GM12878 (cell line): ENCODE results near the gene TAPBP. TPM values are rescaled to one million over a fixed set of nuclear protein-coding genes. Genes with fewer than 3 reads are reported as not detected.

Experiments used
- ATAC-seq: fragments of 200-7000 bp; cut with Tn5 transposase; 3 replicates; pipeline ENCODE4 v1.9.1; 2020; ENCODE audit warnings: mild to moderate bottlenecking, moderate library complexity
- BruUV-seq: library from RNA; stranded (reverse); fragments of 400-500 nt; replicated peaks from 2 replicates; lab custom pipeline; 2021; lab: Mats Ljungman, UMichigan
- CTCF ChIA-PET: fragments of 300-600 bp; sonication (Branson Sonifier 250); formaldehyde crosslinking; extraction: SDS; loops from one replicate; lab custom pipeline; 2021; ENCODE audit warnings: inconsistent platforms; lab: Yijun Ruan, JAX
- POLR2A ChIA-PET: fragments of 350-600 bp; formaldehyde crosslinking; extraction: SDS; loops from one replicate; lab custom pipeline; 2021; ENCODE audit warnings: inconsistent platforms; lab: Charles Lee
- RAD21 ChIA-PET: fragments of 300-600 bp; sonication (Branson Sonifier 250); formaldehyde crosslinking; loops from one replicate; lab custom pipeline; 2023; ENCODE audit warnings: antibody characterized with exemption; ENCODE audit not compliant: unreplicated experiment; lab: Charles Lee
- SMC1A ChIA-PET: fragments of 300-600 bp; sonication (Branson Sonifier 250); formaldehyde crosslinking; loops from one replicate; lab custom pipeline; 2023; ENCODE audit not compliant: unreplicated experiment, uncharacterized antibody; lab: Charles Lee
- DNase-seq: peaks from one replicate; pipeline ENCODE4 v3.0.0-alpha.2; 2011; ENCODE audit warnings: low read depth, low spot score
- FAIRE-seq: peaks from 3 replicates; lab custom pipeline; 2011; peaks lifted over from hg19 to GRCh38; lab: Jason Lieb, UNC
- H2AFZ ChIP-seq: 2 replicates; pipeline ENCODE4 v1.6.0; 2011; ENCODE audit warnings: low read depth, low read length, control low read depth; ENCODE audit not compliant: control insufficient read depth
- H3K27ac ChIP-seq: 2 replicates; pipeline ENCODE4 v1.5.1; 2011; ENCODE audit warnings: control low read depth; ENCODE audit not compliant: control insufficient read depth, insufficient read depth
- H3K27me3 ChIP-seq, 2 experiments: replicated peaks in 1 of 2; 2 replicates each; pipeline versions ENCODE4 v1.6.0 to v1.6.1; 2011; ENCODE audit warnings: low read length in 1 of 2; ENCODE audit not compliant: control insufficient read depth in 2 of 2, insufficient read depth in 2 of 2
- H3K36me3 ChIP-seq, 2 experiments: 2 replicates each; pipeline ENCODE4 v1.5.1; 2011; ENCODE audit warnings: low read length in 1 of 2; ENCODE audit not compliant: control insufficient read depth in 2 of 2, insufficient read depth in 2 of 2
- H3K4me1 ChIP-seq: 2 replicates; pipeline ENCODE4 v1.6.1; 2011; ENCODE audit warnings: mild to moderate bottlenecking, low read length, moderate library complexity, mixed read lengths; ENCODE audit not compliant: control insufficient read depth, insufficient read depth
- H3K4me2 ChIP-seq: 2 replicates; pipeline ENCODE4 v1.6.0; 2011; ENCODE audit warnings: control low read depth; ENCODE audit not compliant: control insufficient read depth, insufficient read depth
- H3K4me3 ChIP-seq: fragments of 200-600 bp; sonication (generic); 2 replicates; pipeline ENCODE4 v1.5.1; 2016
- H3K79me2 ChIP-seq: 2 replicates; pipeline ENCODE4 v1.6.0; 2011; ENCODE audit warnings: low read length; ENCODE audit not compliant: control insufficient read depth, insufficient read depth
- H3K9ac ChIP-seq: 2 replicates; pipeline ENCODE4 v1.8.0; 2011; ENCODE audit warnings: low read length, control low read depth, mixed read lengths; ENCODE audit not compliant: control insufficient read depth, insufficient read depth
- H3K9me3 ChIP-seq: replicated peaks from 3 replicates; pipeline ENCODE4 v1.5.1; 2011; ENCODE audit warnings: mild to moderate bottlenecking, low read length; ENCODE audit not compliant: control insufficient read depth, insufficient read depth
- H4K20me1 ChIP-seq: 2 replicates; pipeline ENCODE4 v1.6.0; 2011; ENCODE audit not compliant: control insufficient read depth, insufficient read depth
- CHD2 ChIP-seq: IDR thresholded peaks from 2 replicates; pipeline ENCODE4 v1.6.1; 2011; ENCODE audit warnings: low read depth, low read length, improper control_type of control experiment, borderline replicate concordance
- FOXM1 ChIP-seq: IDR thresholded peaks from 2 replicates; pipeline ENCODE4 v1.6.1; 2012; ENCODE audit warnings: low read depth, mild to moderate bottlenecking, inconsistent platforms, low read length, moderate library complexity
- MEF2A ChIP-seq: IDR thresholded peaks from 2 replicates; pipeline ENCODE4 v1.6.1; 2011; ENCODE audit warnings: low read depth, mild to moderate bottlenecking, low read length, moderate library complexity; ENCODE audit not compliant: insufficient read depth
- MLLT1 ChIP-seq: fragments of 450-650 bp; IDR thresholded peaks from 2 replicates; pipeline ENCODE4 v1.6.1; 2016; ENCODE audit warnings: mild to moderate bottlenecking
- MTA2 ChIP-seq: fragments of 450-650 bp; IDR thresholded peaks from 2 replicates; pipeline ENCODE4 v1.6.1; 2016; ENCODE audit warnings: low read depth, mild to moderate bottlenecking, moderate library complexity
- NFYB ChIP-seq: IDR thresholded peaks from 2 replicates; pipeline ENCODE4 v1.6.1; 2011; ENCODE audit warnings: low read depth, mild to moderate bottlenecking, low read length, improper control_type of control experiment, moderate library complexity; ENCODE audit not compliant: insufficient read depth
- NR2C2 ChIP-seq: IDR thresholded peaks from 2 replicates; pipeline ENCODE4 v1.6.1; 2011; ENCODE audit warnings: borderline replicate concordance, low read depth; ENCODE audit not compliant: control insufficient read depth, insufficient read length
- PML ChIP-seq: IDR thresholded peaks from 2 replicates; pipeline ENCODE4 v1.6.1; 2012; ENCODE audit warnings: low read length, inconsistent platforms
- POLR2AphosphoS5 ChIP-seq: IDR thresholded peaks from 2 replicates; pipeline ENCODE4 v1.6.1; 2011; ENCODE audit warnings: mild to moderate bottlenecking, low read length, inconsistent platforms
- RCOR1 ChIP-seq: conservative IDR thresholded peaks from 2 replicates; pipeline ENCODE4 v1.6.1; 2012; ENCODE audit warnings: low read depth, low read length, improper control_type of control experiment
- RFX5 ChIP-seq: IDR thresholded peaks from 2 replicates; pipeline ENCODE4 v1.6.1; 2011; ENCODE audit warnings: low read depth, low read length, improper control_type of control experiment
- SIN3A ChIP-seq: IDR thresholded peaks from 2 replicates; pipeline ENCODE4 v1.6.1; 2012; ENCODE audit warnings: low read depth, low read length, improper control_type of control experiment
- SMAD5 ChIP-seq: IDR thresholded peaks from 2 replicates; pipeline ENCODE4 v1.6.1; 2016; ENCODE audit warnings: antibody characterized with exemption, low read depth
- SMC3 ChIP-seq: IDR thresholded peaks from 2 replicates; pipeline ENCODE4 v1.6.1; 2011; ENCODE audit warnings: low read length, improper control_type of control experiment, borderline replicate concordance
- SREBF2 ChIP-seq: IDR thresholded peaks from 2 replicates; pipeline ENCODE4 v1.6.1; 2012; ENCODE audit warnings: mild to moderate bottlenecking, low read length
- ZNF207 ChIP-seq: fragments of 450-650 bp; IDR thresholded peaks from 2 replicates; pipeline ENCODE4 v1.6.1; 2014; ENCODE audit warnings: antibody characterized with exemption, mild to moderate bottlenecking, borderline replicate concordance
- ZNF24 ChIP-seq: fragments of 450-650 bp; IDR thresholded peaks from 2 replicates; pipeline ENCODE4 v1.6.1; 2017; ENCODE audit warnings: antibody characterized with exemption, mild to moderate bottlenecking
- ZNF384 ChIP-seq: IDR thresholded peaks from 2 replicates; pipeline ENCODE4 v1.6.1; 2012; ENCODE audit warnings: low read depth, mild to moderate bottlenecking, low read length, improper control_type of control experiment, borderline replicate concordance
- ZZZ3 ChIP-seq: IDR thresholded peaks from 2 replicates; pipeline ENCODE4 v1.6.1; 2011; ENCODE audit warnings: low read depth; ENCODE audit not compliant: control insufficient read depth, insufficient read length
- WGBS: methylation state at CpG from one replicate; pipeline ENCODE4 v1.1.6; 2016; ENCODE audit warnings: low lambda C conversion rate; ENCODE audit not compliant: insufficient replicate concordance, insufficient coverage; ENCODE audit errors: missing lambda C conversion rate; 5-methylcytosine and 5-hydroxymethylcytosine counted together
- in situ Hi-C: fragments of 300-500 bp; cut with MboI; formaldehyde crosslinking; loops from 9 replicates; pipeline ENCODE4 v1.14.3; 2018; ENCODE audit warnings: mixed read lengths
- intact Hi-C: fragments of 100-400 bp; cut with micrococcal nuclease; formaldehyde crosslinking; loops from one replicate; pipeline ENCODE4 v1.14.2; 2022; ENCODE audit not compliant: unreplicated experiment
- polyA plus RNA-seq, 11 experiments: library from polyadenylated mRNA; depleted of rRNA in 4 of 11; unstranded in 6 of 11; stranded (reverse) in 5 of 11; fragments of >200 nt; fragmentation: Nextera tagmentation in 4 of 11; fragmentation: Illumina TruSeq in 1 of 11; extraction: Ambion mirVana in 4 of 11; extraction: Trizol in 1 of 11; gene quantifications; 1 replicate in 1 of 11; 2 replicates in 10 of 11; pipeline versions ENCODE4 v1.2.1 to v1.2.3, GENCODE V29; 2011 to 2016; ENCODE audit warnings: inconsistent platforms in 2 of 11, missing spikeins in 2 of 11, low read depth in 1 of 11
- total RNA-seq, 4 experiments: library from RNA; depleted of rRNA in 3 of 4; stranded (reverse); fragments of >200 nt in 3 of 4; fragmentation: Illumina TruSeq in 1 of 4; extraction: Trizol in 1 of 4; gene quantifications; 2 replicates each; pipeline versions ENCODE4 v1.2.1 to v1.2.3, GENCODE V29; 2013 to 2021
- TF ChIP-seq, protein P1 (sequence below): fragments of 450-650 bp; IDR thresholded peaks from 2 replicates; pipeline ENCODE4 v1.6.1; 2017; ENCODE audit warnings: low read depth, mild to moderate bottlenecking, moderate library complexity

TAPBP gene
- total and polyA plus RNA-seq, 10 of the 15 experiments (the other 5 are each of a cell fraction or from before 2014, with no cell fraction given), result 14.6 to 210 (median 78.1) TPM

DNA sequence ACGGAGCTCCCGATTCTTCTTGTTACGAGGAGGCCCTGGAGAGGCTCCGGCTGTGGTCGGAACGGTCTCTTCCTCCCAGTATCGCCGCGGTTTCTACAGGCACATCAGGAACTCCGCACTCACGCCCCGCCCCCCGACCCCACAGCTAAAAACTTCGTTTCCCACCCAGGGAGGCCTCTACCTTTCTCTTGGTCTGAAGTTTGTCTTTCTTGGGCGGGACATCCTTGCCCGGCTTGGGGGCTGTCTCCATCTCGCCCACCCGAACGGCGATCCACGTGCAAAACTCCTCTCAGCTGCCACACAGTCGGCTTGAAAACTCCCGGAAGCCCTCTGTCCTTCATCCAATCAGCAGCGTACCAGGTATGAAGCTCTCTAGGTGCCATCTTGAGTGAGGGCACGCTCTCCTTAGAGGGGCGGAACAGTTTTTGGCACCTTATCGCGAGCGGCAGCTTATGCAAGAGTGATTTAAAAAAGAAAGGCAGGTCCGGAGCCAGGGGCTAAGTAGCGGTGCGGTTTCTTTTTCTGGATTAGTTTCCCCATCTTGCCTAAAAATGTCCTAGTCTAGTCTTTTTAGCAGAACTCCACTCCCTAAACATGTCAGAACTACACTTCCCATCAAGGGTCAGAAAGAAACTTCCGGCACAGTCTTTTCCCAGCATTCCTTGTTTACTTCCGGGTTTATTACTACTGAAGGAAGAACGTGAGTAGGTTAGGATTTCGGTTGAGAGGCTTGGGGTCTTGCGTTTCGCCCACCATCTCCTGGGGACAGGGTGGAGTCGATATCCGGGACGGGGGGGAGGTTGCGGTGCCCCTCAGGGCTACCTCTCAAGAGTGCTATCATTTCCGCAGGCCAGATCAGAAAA is 24.7 kb downstream of the TAPBP start, which contains the start of the genes PFDN6 and WDR46:
PFDN6 (plus strand) TSS at position 681 of the 863 bp plus-strand sequence. CDS start 256 bp downstream, outside the sequence.
WDR46 (minus strand) TSS at position 319 of the 863 bp plus-strand sequence; CDS start at position 250, 69 bp downstream.
- no peaks in the 10 kb centered on the region for H4K20me1 ChIP-seq
- peak within 1 kb of the TSS; percentile 74 for H3K27ac ChIP-seq
- 1% methylated on average over 43 of the region's 43 CpGs for WGBS
- peaks cover 31% of the 10 kb centered on the region for H3K79me2 ChIP-seq
- H2AFZ ChIP-seq, result peak within 1 kb of the TSS; percentile 98
- peaks cover 2 to 30% of the 10 kb centered on the region in 2 experiments; a peak in 3 of 4 replicates for H3K36me3 ChIP-seq
- POLR2A ChIA-PET, result interaction anchor here (0.6 to 3.5 kb wide), 11 partner anchors 9 to 177 kb away, joined by 3 to 60 read pairs (median 8); partner anchors contain the start of genes B3GALT4, CUTA, RGL2 and RPS18
- no TSS peak for BruUV-seq
- FAIRE-seq (peak; percentile 99), DNase-seq (peak; percentile 89), ATAC-seq (peak; percentile 99)
- H3K4me3 ChIP-seq, result peak within 1 kb of the TSS; percentile 78
- RAD21 ChIA-PET, result interaction anchor here (0.6 to 2.6 kb wide), 11 partner anchors 9 to 1550 kb away, joined by 3 to 12 read pairs (median 5); partner anchors contain the start of genes B3GALT4, RPS18, VPS52 and ZBTB22
- H3K4me2 ChIP-seq, result peak within 1 kb of the TSS; percentile 80
- SMC1A ChIA-PET, result interaction anchor here (1.3 to 4.4 kb wide), 7 partner anchors 8 to 29 kb away, joined by 3 to 25 read pairs (median 5); partner anchors contain the start of genes B3GALT4, RPS18, VPS52 and ZBTB22
- no peaks in the 10 kb centered on the region for H3K4me1 ChIP-seq
- intact Hi-C loops (loop anchor here (1.0 kb wide), 2 partner anchors 9 to 12 kb away; partner anchors contain the start of genes B3GALT4 and RGL2), in situ Hi-C loops (no loop called here)
- CTCF ChIA-PET, result interaction anchor here (1.2 to 5.0 kb wide), 3 partner anchors 10 to 55 kb away, joined by 4 to 28 read pairs (median 8); partner anchors contain the start of genes B3GALT4 and RGL2
- H3K27me3 ChIP-seq, result no peaks in the 10 kb centered on the region
- H3K9me3 ChIP-seq, result no peaks in the 10 kb centered on the region
- H3K9ac ChIP-seq, result peak within 1 kb of the TSS; percentile 73
- TF ChIP-seq MEF2A (no peak), PML (peak; percentile 50; the same call in 1 of the 2 replicates), NFYB (peak; percentile 89), ZNF24 (no peak), ZNF384 (no peak), MLLT1 (no peak), ZZZ3 (no peak), SREBF2 (peak; percentile 28; the same call in 1 of the 2 replicates), NR2C2 (peak; percentile 84), ZNF207 (peak; percentile 88; the same call in 1 of the 2 replicates), SMAD5 (0 out of 2 replicates have a peak, but pooled peaks have one; percentile 23), SIN3A (peak; percentile 98), CHD2 (peak; percentile 88), SMC3 (no peak; the same call in 1 of the 2 replicates), RCOR1 (0 out of 2 replicates have a peak, but pooled peaks have one; percentile 57), RFX5 (no peak), FOXM1 (no peak), POLR2AphosphoS5 (peak; percentile 80), MTA2 (peak; percentile 92)
- TF ChIP-seq, protein P1, sequence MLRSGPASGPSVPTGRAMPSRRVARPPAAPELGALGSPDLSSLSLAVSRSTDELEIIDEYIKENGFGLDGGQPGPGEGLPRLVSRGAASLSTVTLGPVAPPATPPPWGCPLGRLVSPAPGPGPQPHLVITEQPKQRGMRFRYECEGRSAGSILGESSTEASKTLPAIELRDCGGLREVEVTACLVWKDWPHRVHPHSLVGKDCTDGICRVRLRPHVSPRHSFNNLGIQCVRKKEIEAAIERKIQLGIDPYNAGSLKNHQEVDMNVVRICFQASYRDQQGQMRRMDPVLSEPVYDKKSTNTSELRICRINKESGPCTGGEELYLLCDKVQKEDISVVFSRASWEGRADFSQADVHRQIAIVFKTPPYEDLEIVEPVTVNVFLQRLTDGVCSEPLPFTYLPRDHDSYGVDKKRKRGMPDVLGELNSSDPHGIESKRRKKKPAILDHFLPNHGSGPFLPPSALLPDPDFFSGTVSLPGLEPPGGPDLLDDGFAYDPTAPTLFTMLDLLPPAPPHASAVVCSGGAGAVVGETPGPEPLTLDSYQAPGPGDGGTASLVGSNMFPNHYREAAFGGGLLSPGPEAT, result peak; percentile 84
